Transverse colon (tissue), 4 donors: Measurements from ENCODE around the gene ATG2A.

Source experiments
- CTCF ChIP-seq, 5 experiments: fragments of 200-600 bp in 3 of 5; fragments of 450-650 bp in 2 of 5; sonication (generic) in 3 of 5; IDR thresholded peaks; 1 replicate in 2 of 5; 2 replicates in 3 of 5; pipeline ENCODE4 v1.5.1; 2016 to 2017; ENCODE audit warnings: antibody characterized with exemption in 5 of 5, inconsistent platforms in 3 of 5, mild to moderate bottlenecking in 2 of 5, moderate library complexity in 1 of 5
- EP300 ChIP-seq: sonication (generic); formaldehyde crosslinking; IDR thresholded peaks from one replicate; pipeline ENCODE4 v1.6.1; 2017; ENCODE audit warnings: antibody characterized with exemption, low read depth
- POLR2A ChIP-seq: fragments of 450-650 bp; IDR thresholded peaks from one replicate; pipeline ENCODE4 v1.6.1; 2016; ENCODE audit warnings: antibody characterized with exemption, mild to moderate bottlenecking, moderate library complexity
- POLR2AphosphoS5 ChIP-seq, 3 donors: sonication (generic); formaldehyde crosslinking; IDR thresholded peaks; one replicate each; pipeline ENCODE4 v1.6.1; 2016; ENCODE audit warnings: antibody characterized with exemption in 3 of 3

DNA sequence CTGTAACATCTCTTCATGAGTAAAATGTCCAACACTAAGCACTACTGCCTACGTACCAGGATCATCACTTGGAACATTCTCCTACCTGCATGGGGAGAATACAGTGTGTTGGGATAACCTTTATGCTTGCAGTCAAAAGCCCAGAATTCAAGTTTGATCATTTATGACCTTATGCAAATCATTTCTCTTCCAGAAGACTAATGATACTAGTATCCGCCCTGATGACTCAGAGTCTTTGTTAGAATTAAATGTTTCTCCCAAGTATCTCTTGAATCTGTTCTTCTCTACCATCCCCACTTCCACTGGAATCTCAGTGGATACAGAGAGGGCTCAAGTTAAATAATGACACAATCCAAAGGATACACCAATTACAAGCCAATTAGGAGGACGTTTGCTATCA is 42.5 kb upstream of the ATG2A start:
- TF ChIP-seq CTCF (IDR thresholded peaks at IDR 0.05) (no peak), POLR2A (no peak), POLR2AphosphoS5 (IDR thresholded peaks at IDR 0.05) (no peak), EP300 (no peak)
